Measurements from ENCODE around the gene TEKT2.

TEKT2 gene

GRCh38 chr1:36106269-36106668 lies 22.4 kb downstream of the TEKT2 start:
- no peak for DNase-seq (ENCODE audit: low read depth in 3 of 3)

DNA sequence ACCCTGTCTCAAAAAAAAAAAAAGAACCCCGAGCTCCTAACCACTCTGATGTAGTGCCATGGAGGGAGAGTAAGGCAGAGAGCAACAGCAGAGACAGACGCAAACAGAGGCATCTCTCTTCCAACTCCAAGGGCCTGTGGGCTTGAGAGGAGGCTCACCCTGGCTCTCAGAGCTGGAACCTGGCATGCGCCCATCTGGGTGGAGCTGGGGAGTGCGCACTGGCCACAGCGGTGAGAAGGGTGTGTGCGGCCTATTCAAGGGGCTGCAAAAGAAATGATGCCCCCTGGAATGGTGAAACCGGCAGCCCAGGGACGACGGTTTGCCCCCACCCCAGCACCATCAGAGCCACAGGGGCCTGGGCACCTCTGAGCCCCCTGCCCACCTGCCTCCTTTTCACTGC lies 23.5 kb downstream of the TEKT2 start:
- DNase-seq (ENCODE audit: low read depth in 3 of 3) = no peak

DNA sequence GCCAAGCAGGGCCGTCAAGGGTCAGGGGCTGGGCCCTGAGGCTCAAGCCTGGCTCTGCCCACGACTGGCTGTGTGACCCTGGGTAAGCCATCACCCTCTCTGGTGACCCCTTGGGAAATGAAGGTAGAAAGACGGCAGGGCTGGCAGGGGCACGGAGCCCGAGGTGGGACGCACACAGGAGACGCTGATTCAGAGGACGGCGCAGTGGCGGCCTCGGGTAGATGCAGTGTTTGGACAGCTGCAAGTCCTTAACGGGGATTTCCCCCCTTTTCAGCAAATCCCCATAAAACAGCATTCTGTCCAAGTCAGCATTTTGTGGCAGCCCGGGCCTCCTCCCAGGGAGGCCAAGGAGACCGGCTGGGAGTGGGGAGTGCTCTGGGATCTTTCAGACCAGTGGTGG lies 24.4 kb downstream of the TEKT2 start:
- DNase-seq (ENCODE audit: low read depth in 3 of 3) = no peak

DNA sequence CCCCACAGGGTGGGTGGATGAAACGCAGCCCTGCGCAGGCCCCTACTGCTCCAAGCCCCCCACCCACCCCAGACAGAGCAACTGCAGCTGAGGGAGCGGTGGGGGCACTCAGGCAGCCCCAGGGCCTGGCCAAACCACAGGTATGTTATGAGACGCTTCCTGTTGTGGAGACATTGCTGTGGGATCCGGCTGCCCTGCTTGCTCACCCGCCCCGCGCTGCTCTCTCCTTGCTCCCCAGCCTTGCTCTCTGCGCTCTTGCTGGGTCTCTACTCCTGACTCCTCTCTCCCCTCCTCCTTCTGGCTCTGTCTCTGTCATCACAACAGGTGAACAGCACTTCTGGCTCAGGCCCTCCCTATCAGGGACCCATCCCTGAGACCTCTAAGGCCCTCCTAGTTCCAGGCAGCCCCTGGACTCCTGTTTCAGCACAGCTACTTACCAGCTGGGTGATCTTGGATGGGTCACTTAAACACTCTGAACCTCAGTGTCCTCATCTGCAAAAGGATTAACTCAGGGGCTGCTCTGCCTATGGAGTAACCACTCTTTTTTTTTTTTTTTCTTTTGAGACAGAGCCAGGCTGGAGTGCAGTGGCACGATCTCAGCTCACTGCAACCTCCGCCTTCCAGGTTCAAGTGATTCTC lies 25.3 kb downstream of the TEKT2 start:
- no peak for DNase-seq (ENCODE audit: low read depth in 3 of 3)

DNA sequence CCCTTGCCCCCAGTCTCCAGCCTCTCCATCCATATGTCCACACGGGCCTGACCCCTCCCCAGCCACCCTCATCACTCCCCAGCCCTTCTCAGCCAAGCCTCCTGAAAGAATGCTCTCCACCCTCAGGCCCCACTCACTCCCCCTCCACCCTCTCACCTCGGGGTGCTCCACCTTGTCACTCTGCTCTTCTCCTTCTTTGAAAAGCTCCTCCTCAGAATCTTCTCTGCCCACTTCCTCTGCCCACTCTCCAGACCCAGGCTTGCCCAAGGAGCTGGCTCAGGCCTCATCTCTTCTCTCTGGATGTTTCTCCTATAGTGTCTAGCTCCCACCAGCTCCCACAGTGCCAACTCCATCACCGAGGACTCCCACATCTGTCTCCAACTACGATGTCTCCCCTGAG lies 27.3 kb downstream of the TEKT2 start:
- no peak for DNase-seq (ENCODE audit: low read depth in 3 of 3)

DNA sequence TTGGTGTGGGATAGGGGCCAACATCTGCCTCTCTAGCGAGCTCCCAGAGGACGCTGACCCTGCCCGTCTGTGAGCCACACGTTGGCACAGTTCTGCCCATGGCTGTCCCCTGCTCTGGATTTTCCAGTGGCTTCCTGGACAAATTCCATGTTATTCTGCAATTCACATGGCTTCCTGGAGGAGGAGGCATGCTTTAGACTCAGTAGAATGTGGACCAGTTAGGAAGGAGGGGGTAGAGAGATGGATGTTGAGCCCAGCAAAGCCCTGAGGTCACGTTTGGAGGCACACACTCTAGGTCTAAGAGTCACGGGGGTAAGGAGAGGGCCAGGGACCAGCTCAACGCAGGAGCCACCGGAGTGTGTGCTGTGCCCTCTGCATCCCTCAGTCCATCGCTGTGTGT lies 28.9 kb downstream of the TEKT2 start:
- no peak for DNase-seq (ENCODE audit: low read depth in 3 of 3)

- DNase-seq (ENCODE audit: low read depth in 3 of 3) = no peak
Observed at GRCh38 chr1:36114371-36114770, 30.5 kb downstream of the TEKT2 start.

DNA sequence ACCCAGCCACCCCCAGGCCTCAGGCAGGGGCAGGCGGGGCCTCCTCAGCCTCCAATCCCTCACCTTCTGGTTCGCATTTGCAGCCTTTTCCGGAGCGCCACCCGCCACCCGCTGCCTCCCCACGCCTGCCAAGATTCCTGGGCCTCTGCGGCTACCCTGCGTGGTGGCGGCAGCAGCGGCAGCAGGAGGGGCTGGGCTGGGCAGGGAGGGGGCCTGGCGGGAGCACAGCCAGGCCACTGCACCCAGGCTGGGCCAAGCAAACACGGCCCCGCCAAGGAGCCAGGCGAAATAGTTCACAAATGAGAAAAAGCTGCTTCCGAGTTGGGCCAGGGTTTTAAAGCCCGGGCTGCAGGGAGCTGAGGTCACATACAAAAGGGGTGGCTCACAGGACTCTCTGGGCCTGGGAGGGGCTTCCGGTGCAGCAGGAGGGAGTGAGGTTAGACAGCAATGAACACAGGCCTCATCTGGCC lies 31.3 kb downstream of the TEKT2 start:
- no peak for DNase-seq (ENCODE audit: low read depth in 3 of 3)

GRCh38 chr1:36115931-36116330 lies 32.0 kb downstream of the TEKT2 start:
- no peak for DNase-seq (ENCODE audit: low read depth in 3 of 3)

- no peak for DNase-seq (ENCODE audit: low read depth in 3 of 3)
Observed at GRCh38 chr1:36116901-36117300, 33.0 kb downstream of the TEKT2 start.

DNA sequence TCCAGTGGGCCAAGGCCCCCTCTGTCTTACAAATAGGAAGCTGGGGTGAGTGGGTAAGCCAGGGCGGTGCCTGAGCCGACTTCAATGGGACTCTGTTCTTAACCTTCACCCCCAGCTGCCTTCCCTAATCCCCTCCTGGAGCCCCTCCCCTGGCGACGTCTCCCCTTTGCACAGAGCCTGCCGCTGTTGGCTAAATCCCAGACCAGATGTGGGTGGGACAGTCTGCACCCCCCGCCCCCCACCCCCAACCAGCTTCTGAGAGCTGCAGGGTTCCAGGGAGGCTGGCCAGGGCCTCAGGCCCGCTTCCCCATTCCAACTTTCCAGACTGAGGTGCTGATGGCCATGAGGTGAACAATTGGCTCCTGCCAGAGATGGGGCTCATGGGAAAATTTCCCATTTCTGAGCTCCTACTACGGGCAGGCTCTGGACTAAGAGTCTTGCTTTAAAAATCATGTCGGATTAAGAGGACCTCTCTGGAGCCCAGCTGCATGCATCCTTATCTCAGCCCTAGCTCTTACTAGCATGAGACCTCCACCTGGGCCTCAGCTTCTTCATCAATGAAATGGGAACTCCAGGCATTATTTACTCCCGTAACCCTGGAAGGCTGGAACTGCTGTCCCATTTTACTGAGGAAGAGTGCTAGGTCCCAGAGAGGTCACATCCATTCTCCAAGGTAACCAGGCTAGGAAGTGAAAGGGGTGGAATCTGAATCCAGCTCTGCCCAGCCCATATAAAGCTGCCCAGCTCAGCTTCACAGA lies 34.7 kb downstream of the TEKT2 start:
- DNase-seq (ENCODE audit: low read depth in 3 of 3) = no peak

- DNase-seq (ENCODE audit: low read depth in 3 of 3) = no peak
Observed at GRCh38 chr1:36119456-36119855, 35.6 kb downstream of the TEKT2 start.

- no peak for DNase-seq (ENCODE audit: low read depth in 3 of 3)
Observed at GRCh38 chr1:36122062-36123030, 38.5 kb downstream of the TEKT2 start.

DNA sequence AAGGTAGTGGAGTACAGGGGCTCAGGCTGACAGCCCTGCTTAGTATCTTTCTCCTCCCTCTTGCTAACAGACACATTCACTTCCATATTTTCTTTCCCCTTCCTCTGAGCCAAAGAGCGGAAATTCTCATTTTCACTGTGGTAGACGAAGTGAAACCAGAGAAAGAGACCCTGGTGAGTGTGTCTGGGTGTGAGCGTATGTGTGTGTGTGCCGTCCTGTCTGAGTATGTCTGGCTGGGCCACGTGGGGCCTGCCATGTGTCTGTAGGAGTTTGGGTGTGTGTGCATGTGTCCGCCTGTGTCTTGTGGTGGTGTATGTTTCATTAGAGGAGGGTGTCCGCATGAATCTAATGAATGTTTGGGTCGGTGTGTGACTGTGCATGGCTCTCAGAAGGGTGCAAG lies 39.5 kb downstream of the TEKT2 start:
- DNase-seq (ENCODE audit: low read depth in 3 of 3) = no peak

- no peak for DNase-seq (ENCODE audit: low read depth in 3 of 3)
Observed at GRCh38 chr1:36124404-36125128, 40.7 kb downstream of the TEKT2 start.

DNA sequence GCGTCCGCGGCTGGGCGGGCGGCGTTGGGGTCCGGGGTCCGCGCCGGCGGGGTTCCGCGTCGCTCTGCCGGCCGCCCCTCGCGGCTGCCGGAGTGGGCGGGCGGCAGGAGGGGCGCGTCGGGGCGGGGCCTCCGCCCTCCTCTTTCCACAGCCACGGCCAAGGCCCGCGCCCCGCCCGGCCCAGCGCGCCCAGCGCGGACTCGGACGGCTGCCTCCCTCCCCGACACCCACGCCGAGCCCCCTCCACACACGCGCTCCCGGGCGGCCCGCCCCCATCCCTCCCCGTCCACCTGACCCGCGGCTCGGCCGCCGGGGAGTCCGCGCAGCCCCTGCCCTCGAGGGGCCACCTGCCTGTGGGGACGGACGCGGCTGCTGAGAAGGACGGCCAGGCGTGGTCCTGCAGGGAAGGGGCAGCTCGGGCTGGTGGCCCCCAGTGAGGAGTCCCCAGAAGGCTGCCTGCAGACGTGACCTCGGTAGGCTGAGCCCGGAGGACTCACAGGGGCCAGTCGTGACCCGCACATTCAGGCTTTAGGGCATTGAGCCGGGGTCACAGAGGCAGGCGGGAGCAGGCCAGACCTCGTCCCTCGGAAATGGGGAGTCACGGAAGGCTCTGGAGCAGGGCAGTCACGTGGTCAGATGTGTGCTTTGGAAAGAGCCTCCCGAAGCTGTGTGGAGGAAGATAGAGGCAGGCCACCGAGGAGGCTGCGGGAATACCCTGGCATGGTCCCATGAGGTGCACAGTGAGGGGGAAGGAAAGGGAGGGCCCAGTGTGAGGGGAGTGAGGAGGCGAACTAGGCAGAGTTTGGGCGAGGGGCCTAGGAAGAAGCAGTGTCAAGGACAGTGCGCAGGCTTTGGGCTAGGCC lies 41.5 kb downstream of the TEKT2 start, which contains the start of gene COL8A2:
COL8A2 (minus strand) TSS at position 94 of the 863 bp plus-strand sequence. CDS start 24,980 bp downstream, outside the sequence.
- no peak for DNase-seq (ENCODE audit: low read depth in 3 of 3)

- no peak for DNase-seq (ENCODE audit: low read depth in 3 of 3)
Observed at GRCh38 chr1:36126005-36126716, 42.3 kb downstream of the TEKT2 start.

GRCh38 chr1:36126797-36127500 lies 43.1 kb downstream of the TEKT2 start:
- DNase-seq (ENCODE audit: low read depth in 3 of 3) = no peak

All from stimulated activated CD4-positive, alpha-beta T cell treated with anti-CD3 and anti-CD28 coated beads, TNF-alpha, amount 100 ng/mL, for 24 hours (primary cell).